Activated T-cell treated with anti-CD3 and anti-CD28 coated beads for 1 hour (primary cell): ENCODE results near the gene ITPK1.

Source experiments
- DNase-seq: peaks from one replicate; pipeline ENCODE4 v3.0.0-alpha.2; 2020; ENCODE audit warnings: low read depth

The ITPK1 gene

DNA sequence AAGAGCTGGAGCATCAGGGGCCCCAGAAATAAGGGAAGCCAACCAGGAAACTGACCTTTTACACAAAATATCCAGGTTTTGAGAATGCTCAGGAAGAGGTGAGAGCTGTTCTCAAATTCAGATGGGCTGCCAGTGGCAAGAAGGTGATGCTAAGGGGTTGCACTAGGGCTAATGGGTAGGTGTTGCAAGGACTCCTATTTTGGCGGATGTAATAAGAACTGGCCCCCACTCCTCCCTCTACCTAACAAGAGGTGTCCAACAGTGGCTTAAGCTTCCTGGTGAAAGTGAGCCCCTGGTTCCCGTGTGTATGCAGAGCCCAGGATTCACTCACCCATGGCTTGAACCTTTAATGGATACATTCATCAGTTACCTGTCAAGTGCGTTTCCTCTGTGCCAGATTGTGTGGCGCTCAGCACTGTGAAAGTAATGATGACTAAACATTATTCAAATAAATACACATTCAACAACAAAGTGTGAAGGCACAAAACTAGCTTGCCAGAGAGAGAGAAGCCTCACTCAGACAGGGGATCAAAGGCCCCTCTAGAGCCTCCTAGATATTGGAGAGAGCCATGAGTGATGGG is 193.5 kb downstream of the ITPK1 start:
- DNase-seq, result no peak

DNA sequence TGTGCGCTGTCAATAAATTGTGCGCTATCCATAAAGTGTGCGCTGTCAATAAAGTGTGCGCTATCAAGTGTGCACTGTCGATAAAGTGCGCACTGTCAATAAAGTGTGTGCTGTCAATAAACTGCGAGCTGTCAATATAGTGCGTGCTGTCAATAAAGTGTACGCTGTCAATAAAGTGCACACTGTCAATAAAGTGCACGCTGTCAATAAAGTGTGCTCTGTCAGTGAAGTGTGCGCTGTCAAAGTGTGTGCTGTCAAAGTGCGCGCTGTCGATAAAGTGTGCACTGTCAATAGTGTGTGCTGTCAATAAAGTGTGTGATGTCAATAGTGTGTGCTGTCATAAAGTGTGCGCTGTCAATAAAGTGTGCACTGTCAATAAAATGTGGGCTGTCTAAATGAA is 195.7 kb downstream of the ITPK1 start:
- DNase-seq, result no peak

- no peak for DNase-seq
These were observed 197.8 kb downstream of the ITPK1 start for GRCh38 chr14:92917956-92918355.

DNA sequence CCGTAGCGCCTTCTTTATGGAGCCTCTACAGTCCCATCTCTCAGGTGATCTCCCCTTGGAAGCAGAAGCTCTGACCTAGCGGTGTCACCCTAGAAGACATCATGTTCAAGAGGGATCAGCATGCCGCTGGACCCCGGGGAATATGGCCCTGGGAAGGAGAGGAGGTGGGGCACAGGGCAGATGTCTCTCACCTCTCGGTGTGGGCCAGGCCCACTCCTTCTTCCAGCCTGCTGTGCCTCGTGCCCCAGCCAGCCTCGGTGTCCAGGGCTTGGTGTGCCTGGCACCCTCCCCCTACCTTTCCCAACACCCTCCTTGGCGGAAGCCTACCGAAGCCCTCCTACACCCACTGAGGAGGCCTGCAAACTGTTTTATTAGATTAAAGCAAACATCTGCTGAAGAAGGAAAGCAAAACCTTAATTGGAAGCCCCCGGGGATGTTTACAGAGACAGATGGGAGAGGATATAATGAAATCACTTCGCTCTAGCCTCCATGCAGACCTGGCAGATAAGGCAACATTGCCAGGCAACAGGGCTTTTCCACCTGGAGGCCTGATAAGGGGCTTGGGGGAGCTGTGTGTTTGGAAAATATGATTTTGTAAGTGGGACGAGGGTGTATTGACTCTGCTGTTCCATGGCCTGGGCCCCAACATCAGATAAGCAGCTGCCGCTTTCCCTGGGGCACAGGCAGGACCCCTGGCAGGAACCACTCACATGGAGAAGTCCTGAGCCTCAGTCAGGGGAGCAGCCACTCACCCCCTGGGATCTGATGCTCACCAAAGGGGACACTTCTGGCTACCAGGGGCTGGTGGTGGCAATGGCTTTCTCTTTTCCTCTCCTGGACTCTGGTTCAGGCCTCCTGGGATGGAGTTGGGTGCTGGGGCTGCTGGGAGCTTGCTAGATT is 198.4 kb downstream of the ITPK1 start:
- DNase-seq, result no peak

- DNase-seq, result no peak
These were observed 199.5 kb downstream of the ITPK1 start for GRCh38 chr14:92916201-92916600.

DNA sequence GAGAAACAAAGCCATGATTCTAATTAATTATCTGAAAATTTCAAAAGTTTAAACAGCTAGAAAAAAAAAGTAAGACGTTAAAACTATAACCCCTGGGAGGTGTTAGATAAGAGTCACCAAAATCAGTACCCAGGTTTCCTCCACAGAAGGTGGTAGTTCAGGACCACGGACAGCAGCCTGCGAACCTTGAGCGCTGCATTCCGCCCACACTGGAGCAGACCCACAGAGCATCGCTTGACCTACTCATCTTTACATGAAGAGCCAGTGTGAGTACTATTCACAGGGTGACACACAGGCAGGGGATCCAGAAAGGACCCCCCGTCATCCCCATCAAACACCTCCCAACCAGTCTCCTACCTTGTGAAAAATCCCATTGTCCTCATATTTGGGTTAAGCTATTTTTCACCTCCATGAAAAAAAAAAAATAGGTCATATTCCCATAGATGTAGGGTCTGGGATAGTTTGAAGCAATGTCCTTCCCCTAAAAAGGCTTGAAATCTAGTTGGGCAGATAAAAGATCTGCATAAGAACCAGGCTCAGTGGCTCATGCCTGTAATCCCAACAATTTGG is 201.6 kb downstream of the ITPK1 start:
- no peak for DNase-seq

GRCh38 chr14:92907316-92907911 is 208.3 kb downstream of the ITPK1 start:
- no peak for DNase-seq

DNA sequence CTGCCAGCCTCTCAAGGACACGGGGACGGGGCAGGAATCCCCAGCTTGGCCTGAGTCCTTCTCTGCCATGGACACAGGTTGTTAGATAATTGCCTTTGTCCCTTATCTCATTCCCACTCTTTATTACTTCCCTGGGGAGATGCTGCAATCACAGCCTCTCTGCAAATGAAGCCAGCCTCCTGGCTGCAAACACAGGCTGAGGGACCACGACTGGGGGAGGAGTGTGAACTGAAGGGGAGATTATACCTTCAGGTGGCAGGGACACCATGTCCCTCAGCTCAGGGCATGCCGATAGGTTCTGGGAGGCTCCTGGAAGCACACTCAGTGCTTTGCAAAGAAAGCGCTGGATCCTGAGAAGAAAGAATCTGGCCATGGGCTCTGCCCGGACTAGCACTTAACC is 208.9 kb downstream of the ITPK1 start:
- DNase-seq, result no peak

DNA sequence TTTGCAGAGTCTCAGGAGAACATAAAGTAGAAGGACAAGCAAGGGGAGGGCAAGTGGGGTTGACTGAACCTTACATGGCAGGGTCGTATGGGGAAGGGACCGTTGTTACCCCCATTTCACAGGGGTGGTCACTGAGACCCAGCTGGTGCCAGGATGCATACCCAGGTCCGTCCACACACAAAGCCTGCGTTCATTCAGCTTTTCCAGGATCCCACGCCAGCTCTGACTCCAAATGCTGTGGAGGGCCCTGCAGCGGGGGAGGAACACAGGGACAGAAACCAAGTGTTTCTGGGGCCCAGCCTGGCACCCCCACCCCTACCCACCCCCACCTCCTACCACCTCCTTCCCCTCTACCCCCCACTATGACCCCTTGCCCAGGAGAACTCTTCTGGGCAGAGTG is 209.3 kb downstream of the ITPK1 start:
- DNase-seq, result no peak

DNA sequence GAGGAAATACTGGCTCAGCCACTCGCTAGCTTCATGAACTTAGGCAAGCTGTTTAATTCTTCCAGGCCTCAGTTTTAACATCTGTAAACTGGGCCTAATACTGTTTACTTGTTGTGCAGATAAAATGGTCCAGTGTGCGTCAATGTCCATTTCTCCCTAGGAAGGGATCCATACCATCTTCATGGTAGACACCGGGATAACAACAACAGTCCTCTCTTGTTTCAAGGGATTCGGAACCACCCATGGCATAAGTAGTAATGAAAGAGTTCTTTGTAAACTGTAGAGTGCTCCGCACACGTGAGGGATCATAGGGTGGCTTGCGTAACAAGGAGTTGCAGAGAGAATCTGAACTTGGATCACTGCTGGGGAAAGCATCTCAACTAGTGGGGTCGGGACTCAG is 210.1 kb downstream of the ITPK1 start:
- no peak for DNase-seq

- no peak for DNase-seq
These were observed 212.4 kb downstream of the ITPK1 start for GRCh38 chr14:92903359-92903758.

- no peak for DNase-seq
These were observed 213.0 kb downstream of the ITPK1 start for GRCh38 chr14:92902726-92903125.

GRCh38 chr14:92902191-92902590 is 213.5 kb downstream of the ITPK1 start:
- DNase-seq, result no peak

DNA sequence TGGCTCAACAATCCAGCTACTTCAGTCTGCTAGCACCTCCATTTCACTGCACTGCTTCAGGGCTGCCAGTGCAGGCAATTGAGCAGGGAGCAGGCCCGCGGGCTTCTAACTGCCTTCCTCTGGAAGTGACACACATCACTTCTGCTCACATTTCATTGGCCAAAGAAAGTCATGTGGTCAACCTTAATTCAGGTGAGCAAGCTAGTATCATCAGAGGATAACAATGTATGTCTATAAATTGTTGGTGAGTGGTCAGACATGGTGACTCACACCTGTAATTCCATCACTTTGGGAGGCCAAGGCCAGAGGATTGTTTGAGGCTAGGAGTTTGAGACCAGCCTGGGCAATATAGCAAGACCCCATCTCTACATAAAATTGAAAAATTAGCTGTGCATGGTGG is 215.1 kb downstream of the ITPK1 start:
- no peak for DNase-seq

GRCh38 chr14:92898566-92899131 is 217.1 kb downstream of the ITPK1 start:
- no peak for DNase-seq

DNA sequence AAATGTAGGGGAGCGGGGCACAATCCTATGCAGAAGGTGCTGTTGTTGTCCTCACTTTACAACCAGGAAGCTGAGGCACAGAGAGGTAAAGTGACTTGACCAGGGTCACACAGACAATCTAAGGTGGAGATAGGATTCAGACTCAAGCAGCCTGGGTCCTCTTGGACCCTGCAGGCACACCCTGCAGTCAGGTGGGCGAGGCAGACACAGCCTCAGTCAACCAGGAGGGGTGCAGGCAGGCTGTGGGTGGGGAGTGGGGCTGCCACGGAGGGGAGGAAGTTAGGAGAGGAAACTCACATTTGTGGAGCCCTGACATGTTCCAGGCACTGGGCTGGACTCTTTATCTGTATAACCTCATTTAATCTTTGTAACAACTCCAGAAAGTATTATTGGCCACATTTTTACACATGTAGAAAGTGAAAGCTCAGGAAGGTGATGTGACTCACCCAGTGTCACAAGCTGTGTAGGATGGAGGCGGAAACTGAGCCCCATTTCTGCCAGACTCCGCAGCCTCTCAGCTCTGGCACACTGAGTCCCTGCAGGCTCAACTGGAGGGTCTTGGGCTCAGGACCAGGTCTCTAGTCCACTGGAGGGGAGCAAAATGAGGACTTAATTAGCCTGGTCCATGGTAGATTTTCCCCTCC is 217.7 kb downstream of the ITPK1 start:
- DNase-seq, result no peak

DNA sequence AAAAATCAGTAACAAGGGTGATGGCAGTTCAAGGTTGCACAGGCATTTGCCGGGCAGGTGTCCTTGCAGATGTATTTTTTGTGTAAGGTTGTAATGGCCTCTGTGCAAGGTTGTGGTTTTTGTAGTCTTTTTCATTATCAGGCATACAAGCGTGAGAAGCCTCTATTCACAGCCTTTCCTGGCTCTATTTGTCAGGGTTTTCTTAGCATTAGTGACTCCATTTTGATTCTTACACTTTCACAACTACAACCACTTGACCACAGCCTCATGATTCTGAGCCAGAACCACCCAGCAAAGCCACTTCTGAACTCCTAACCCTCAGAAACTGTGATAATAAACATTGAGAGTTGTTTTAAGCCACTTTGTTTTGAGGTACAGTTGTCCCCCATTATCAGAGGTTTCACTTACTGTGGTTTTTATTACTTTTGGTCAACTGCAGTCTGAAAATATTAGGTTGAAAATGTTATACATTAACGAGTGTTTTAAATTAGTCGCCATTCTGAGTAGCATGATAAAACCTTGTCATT is 220.3 kb downstream of the ITPK1 start:
- DNase-seq, result no peak

- DNase-seq, result no peak
These were observed 223.1 kb downstream of the ITPK1 start for GRCh38 chr14:92892589-92892988.

- DNase-seq, result no peak
These were observed 224.7 kb downstream of the ITPK1 start for GRCh38 chr14:92890830-92891588.

- no peak for DNase-seq
These were observed 226.8 kb downstream of the ITPK1 start for GRCh38 chr14:92888896-92889295.

GRCh38 chr14:92887157-92887556 is 228.6 kb downstream of the ITPK1 start:
- no peak for DNase-seq
